HCT116 (cell line): ENCODE data around the gene ENTPD5. TPM values are rescaled to one million over a fixed set of nuclear protein-coding genes. Genes with fewer than 3 reads are reported as not detected.

ENCODE experiments used
- ATAC-seq: fragments of 200-7000 bp; cut with Tn5 transposase; 2 replicates; pipeline ENCODE4 v1.9.1; 2020; ENCODE audit warnings: mild to moderate bottlenecking, moderate library complexity
- BruUV-seq: library from RNA; stranded (reverse); fragments of 400-500 nt; replicated peaks from 2 replicates; lab custom pipeline; 2021; lab: Mats Ljungman, UMichigan
- CTCF ChIA-PET: fragments of 300-600 bp; sonication (Branson Sonifier 250); formaldehyde crosslinking; loops from one replicate; lab custom pipeline; 2021; ENCODE audit warnings: antibody characterized with exemption; lab: Charles Lee
- POLR2A ChIA-PET: fragments of 300-600, 350-600 bp; sonication (Branson Sonifier 250); formaldehyde crosslinking; loops from one replicate; lab custom pipeline; 2021; ENCODE audit warnings: antibody characterized with exemption; lab: Charles Lee
- RAD21 ChIA-PET, 2 experiments: fragments of 300-600 bp; sonication (Branson Sonifier 250); formaldehyde crosslinking; loops; one replicate each; lab custom pipeline; 2023; ENCODE audit warnings: low total read pairs in 2 of 2; ENCODE audit not compliant: uncharacterized antibody in 2 of 2, unreplicated experiment in 2 of 2, low non-redundant PET in 1 of 2; lab: Charles Lee
- DNase-seq: peaks from one replicate; pipeline ENCODE4 v3.0.0-alpha.2; 2010; ENCODE audit warnings: low read depth, low spot score
- H2AFZ ChIP-seq: fragments of 200-600 bp; shearing (Covaris generic), sonication (generic); 2 replicates; pipeline ENCODE4 v1.6.1; 2017; ENCODE audit warnings: low read depth, mixed run types, mixed read lengths, antibody characterized with exemption, low read length; ENCODE audit not compliant: poor library complexity, severe bottlenecking
- H3K27ac ChIP-seq: 2 replicates; pipeline ENCODE4 v1.5.1; 2012; ENCODE audit warnings: low read depth, low read length
- H3K27me3 ChIP-seq: fragments of 200-600 bp; sonication (generic); 2 replicates; pipeline ENCODE4 v1.6.1; 2016; ENCODE audit warnings: mixed run types, low read length, mixed read lengths; ENCODE audit not compliant: insufficient read depth
- H3K36me3 ChIP-seq, 2 experiments: fragments of 200-500 bp in 1 of 2; fragments of 200-600 bp in 1 of 2; sonication (Bioruptor generic) in 1 of 2; sonication (generic) in 1 of 2; 2 replicates each; pipeline versions ENCODE4 v1.5.1 to v1.6.1; 2014 to 2016; ENCODE audit warnings: low read length in 2 of 2, inconsistent platforms in 1 of 2, mixed read lengths in 1 of 2, mixed run types in 1 of 2; ENCODE audit not compliant: insufficient read depth in 2 of 2, control insufficient read depth in 1 of 2
- H3K4me1 ChIP-seq, 2 experiments: fragments of 200-600 bp in 1 of 2; sonication (generic) in 1 of 2; 2 replicates each; pipeline versions ENCODE4 v1.5.1 to v1.6.1; 2012 to 2017; ENCODE audit warnings: low read length in 2 of 2, inconsistent platforms in 1 of 2, mild to moderate bottlenecking in 1 of 2, mixed read lengths in 1 of 2, mixed run types in 1 of 2, moderate library complexity in 1 of 2; ENCODE audit not compliant: insufficient read depth in 2 of 2, control insufficient read depth in 1 of 2
- H3K4me2 ChIP-seq: fragments of 200-600 bp; sonication (generic); 2 replicates; pipeline ENCODE4 v1.6.1; 2017; ENCODE audit warnings: mixed run types, low read length, mixed read lengths
- H3K4me3 ChIP-seq, 2 experiments: fragments of 200-600 bp in 1 of 2; sonication (generic) in 1 of 2; replicated peaks in 1 of 2; 2 replicates each; pipeline ENCODE4 v1.5.1; 2011 to 2016; ENCODE audit warnings: low read length in 2 of 2, control low read depth in 1 of 2, low read depth in 1 of 2, mild to moderate bottlenecking in 1 of 2, mixed read lengths in 1 of 2, mixed run types in 1 of 2
- H3K79me2 ChIP-seq: fragments of 200-600 bp; sonication (generic); 2 replicates; pipeline ENCODE4 v1.6.1; 2017; ENCODE audit warnings: mild to moderate bottlenecking, mixed run types, low read length, moderate library complexity, mixed read lengths; ENCODE audit not compliant: insufficient read depth
- H3K9ac ChIP-seq: fragments of 200-600 bp; sonication (generic); 2 replicates; pipeline ENCODE4 v1.6.1; 2016; ENCODE audit warnings: low read length, mixed read lengths
- H3K9me2 ChIP-seq: fragments of 200-600 bp; sonication (generic), shearing (Covaris generic); 2 replicates; pipeline ENCODE4 v1.6.1; 2017; ENCODE audit warnings: mixed run types, mild to moderate bottlenecking, moderate library complexity; ENCODE audit not compliant: insufficient read depth
- H3K9me3 ChIP-seq, 2 experiments: fragments of 200-500 bp in 1 of 2; fragments of 200-600 bp in 1 of 2; sonication (Bioruptor generic) in 1 of 2; sonication (generic) in 1 of 2; 2 replicates each; pipeline ENCODE4 v1.6.1; 2014 to 2017; ENCODE audit warnings: low read length in 2 of 2, mixed read lengths in 2 of 2, inconsistent platforms in 1 of 2, low read depth in 1 of 2, mild to moderate bottlenecking in 1 of 2, mixed run types in 1 of 2, moderate library complexity in 1 of 2; ENCODE audit not compliant: control insufficient read depth in 1 of 2, insufficient read depth in 1 of 2
- H4K20me1 ChIP-seq: fragments of 200-600 bp; sonication (generic), shearing (Covaris generic); 2 replicates; pipeline ENCODE4 v1.6.1; 2017; ENCODE audit warnings: mixed run types, mild to moderate bottlenecking, moderate library complexity; ENCODE audit not compliant: insufficient read depth
- EGR1 ChIP-seq: IDR thresholded peaks from 2 replicates; pipeline ENCODE4 v1.6.1; 2012; ENCODE audit warnings: low read depth
- ELF1 ChIP-seq: IDR thresholded peaks from 2 replicates; pipeline ENCODE4 v1.6.1; 2012; ENCODE audit warnings: low read depth, borderline replicate concordance
- EZH2phosphoT487 ChIP-seq: fragments of 200-600 bp; IDR thresholded peaks from 2 replicates; pipeline ENCODE4 v1.6.1; 2018; ENCODE audit warnings: antibody characterized with exemption, borderline replicate concordance
- FOSL1 ChIP-seq: IDR thresholded peaks from 2 replicates; pipeline ENCODE4 v1.6.1; 2012; ENCODE audit warnings: low read depth
- JUND ChIP-seq: IDR thresholded peaks from 2 replicates; pipeline ENCODE4 v1.6.1; 2012
- MAX ChIP-seq: IDR thresholded peaks from 2 replicates; pipeline ENCODE4 v1.6.1; 2012
- POLR2A ChIP-seq: IDR thresholded peaks from 2 replicates; pipeline ENCODE4 v1.7.0; 2011; ENCODE audit warnings: borderline replicate concordance; ENCODE audit not compliant: insufficient read depth, insufficient read length; ENCODE audit errors: extremely low read depth
- POLR2AphosphoS5 ChIP-seq: IDR thresholded peaks from 2 replicates; pipeline ENCODE4 v1.6.1; 2011; ENCODE audit warnings: mild to moderate bottlenecking, low read depth, low read length, moderate library complexity
- RAD21 ChIP-seq: IDR thresholded peaks from 2 replicates; pipeline ENCODE4 v1.6.1; 2012; ENCODE audit warnings: low read depth, mild to moderate bottlenecking
- REST ChIP-seq: IDR thresholded peaks from 2 replicates; pipeline ENCODE4 v1.6.1; 2012; ENCODE audit warnings: low read depth
- SIN3A ChIP-seq: IDR thresholded peaks from 2 replicates; pipeline ENCODE4 v1.6.1; 2012; ENCODE audit warnings: low read depth
- SP1 ChIP-seq: IDR thresholded peaks from 2 replicates; pipeline ENCODE4 v1.6.1; 2012; ENCODE audit warnings: low read depth
- SRF ChIP-seq: IDR thresholded peaks from 2 replicates; pipeline ENCODE4 v1.6.1; 2012; ENCODE audit warnings: low read depth
- ZBTB33 ChIP-seq: IDR thresholded peaks from 2 replicates; pipeline ENCODE4 v1.6.1; 2011; ENCODE audit warnings: mild to moderate bottlenecking, low read length, moderate library complexity; ENCODE audit not compliant: insufficient replicate concordance; ENCODE audit errors: extremely low read depth
- ZFX ChIP-seq: fragments of 450-650 bp; IDR thresholded peaks from 2 replicates; pipeline ENCODE4 v1.6.1; 2017
- ZNF274 ChIP-seq: fragments of 200-500 bp; sonication (Bioruptor generic); IDR thresholded peaks from 2 replicates; pipeline ENCODE4 v1.6.1; 2014; ENCODE audit warnings: mild to moderate bottlenecking, low read depth, low read length, inconsistent platforms
- intact Hi-C: fragments of 100-400 bp; cut with micrococcal nuclease; formaldehyde crosslinking; loops from 2 replicates; pipeline ENCODE4 v1.10.0; 2022
- total RNA-seq: library from RNA; stranded (reverse); gene quantifications from one replicate; pipeline ENCODE4 v1.2.1, GENCODE V29; 2021; ENCODE audit not compliant: unreplicated experiment
- TF ChIP-seq, protein P1 (sequence below): IDR thresholded peaks from 2 replicates; pipeline ENCODE4 v1.6.1; 2012
- TF ChIP-seq, protein P2 (sequence below), 3 experiments: fragments of 200-600 bp in 1 of 3; sonication (generic) in 1 of 3; IDR thresholded peaks in 2 of 3; conservative IDR thresholded peaks in 1 of 3; 2 replicates each; pipeline ENCODE4 v1.5.1; 2012 to 2017; ENCODE audit warnings: low read depth in 2 of 3, low read length in 2 of 3, antibody characterized with exemption in 1 of 3, borderline replicate concordance in 1 of 3, control low read depth in 1 of 3, mild to moderate bottlenecking in 1 of 3, mixed read lengths in 1 of 3, mixed run types in 1 of 3, moderate library complexity in 1 of 3; ENCODE audit not compliant: insufficient read depth in 1 of 3

The ENTPD5 gene
- total RNA-seq, 1 experiment from 2014 or later: 14.4 TPM

DNA sequence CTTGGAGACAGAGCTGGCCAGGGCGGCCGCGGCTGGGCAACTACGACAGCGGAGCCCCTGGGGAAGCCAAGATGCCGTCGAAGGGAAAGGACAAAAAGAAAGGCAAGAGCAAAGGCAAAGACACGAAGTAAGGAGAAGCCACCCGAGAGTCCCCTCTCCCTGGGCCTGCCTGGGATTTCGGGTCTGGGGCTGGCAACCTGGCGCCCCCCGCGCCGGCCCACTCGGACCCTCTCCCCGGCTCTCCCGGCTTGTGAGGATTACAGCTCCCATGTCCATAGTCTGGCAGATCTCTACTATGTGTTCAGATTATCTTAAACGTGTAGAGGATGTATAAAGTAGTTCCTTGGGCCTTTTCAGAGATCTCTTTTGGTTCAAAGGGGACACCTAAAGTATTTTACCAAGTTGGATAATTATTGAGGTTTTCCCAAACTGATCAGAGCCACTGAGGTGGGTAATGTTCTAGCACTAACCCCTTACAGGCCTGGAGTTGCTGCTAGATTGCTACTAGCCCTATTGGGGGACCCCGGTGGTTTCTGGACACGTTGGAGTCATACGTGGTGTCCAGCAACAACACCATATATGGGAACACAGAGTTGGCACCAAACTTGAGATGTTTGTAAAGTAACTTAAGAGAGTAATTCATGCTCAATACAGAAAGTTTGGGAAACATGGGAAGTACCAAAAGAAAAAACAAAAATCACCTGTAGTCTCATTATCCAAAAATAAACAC is 485 bp upstream of the ENTPD5 start:
- peak overlapping the region; percentile 96 for H3K9ac ChIP-seq
- peaks cover 13 to 31% of the 10 kb centered on the region in 2 experiments for H3K4me1 ChIP-seq
- H3K36me3 ChIP-seq: no peaks in the 10 kb centered on the region
- 0 out of 2 replicates have a peak, but pooled peaks cover 4% of the 10 kb centered on the region for H3K79me2 ChIP-seq
- DNase-seq (no peak), ATAC-seq (peak; percentile 8)
- CTCF ChIA-PET: no interaction called here
- peak overlapping the region; percentile 79 for H3K4me2 ChIP-seq
- intact Hi-C loops: loop anchor here (5.0 kb wide), 1 partner anchor 67 kb away; the partner anchor contains the start of genes COQ6 and FAM161B
- H3K9me3 ChIP-seq: no peaks in the 10 kb centered on the region
- POLR2A ChIA-PET: no interaction called here
- TF ChIP-seq MAX (no peak), EZH2phosphoT487 (no peak), JUND (no peak), ELF1 (no peak), EGR1 (no peak), REST (no peak), ZFX (no peak), POLR2AphosphoS5 (no peak), SP1 (0 out of 2 replicates have a peak, but pooled peaks have one; percentile 19), SIN3A (no peak; the same call in 1 of the 2 replicates), SRF (peak; percentile 82), RAD21 (no peak), ZBTB33 (no peak), POLR2A (no peak), ZNF274 (no peak), FOSL1 (no peak)
- TF ChIP-seq, protein P1, sequence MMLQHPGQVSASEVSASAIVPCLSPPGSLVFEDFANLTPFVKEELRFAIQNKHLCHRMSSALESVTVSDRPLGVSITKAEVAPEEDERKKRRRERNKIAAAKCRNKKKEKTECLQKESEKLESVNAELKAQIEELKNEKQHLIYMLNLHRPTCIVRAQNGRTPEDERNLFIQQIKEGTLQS: no peak
- TF ChIP-seq, protein P2, sequence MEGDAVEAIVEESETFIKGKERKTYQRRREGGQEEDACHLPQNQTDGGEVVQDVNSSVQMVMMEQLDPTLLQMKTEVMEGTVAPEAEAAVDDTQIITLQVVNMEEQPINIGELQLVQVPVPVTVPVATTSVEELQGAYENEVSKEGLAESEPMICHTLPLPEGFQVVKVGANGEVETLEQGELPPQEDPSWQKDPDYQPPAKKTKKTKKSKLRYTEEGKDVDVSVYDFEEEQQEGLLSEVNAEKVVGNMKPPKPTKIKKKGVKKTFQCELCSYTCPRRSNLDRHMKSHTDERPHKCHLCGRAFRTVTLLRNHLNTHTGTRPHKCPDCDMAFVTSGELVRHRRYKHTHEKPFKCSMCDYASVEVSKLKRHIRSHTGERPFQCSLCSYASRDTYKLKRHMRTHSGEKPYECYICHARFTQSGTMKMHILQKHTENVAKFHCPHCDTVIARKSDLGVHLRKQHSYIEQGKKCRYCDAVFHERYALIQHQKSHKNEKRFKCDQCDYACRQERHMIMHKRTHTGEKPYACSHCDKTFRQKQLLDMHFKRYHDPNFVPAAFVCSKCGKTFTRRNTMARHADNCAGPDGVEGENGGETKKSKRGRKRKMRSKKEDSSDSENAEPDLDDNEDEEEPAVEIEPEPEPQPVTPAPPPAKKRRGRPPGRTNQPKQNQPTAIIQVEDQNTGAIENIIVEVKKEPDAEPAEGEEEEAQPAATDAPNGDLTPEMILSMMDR (IDR thresholded peaks at IDR 0.05 in 2 of 3, conservative IDR thresholded peaks at IDR 0.05 in 1 of 3; ENCODE audit: borderline replicate concordance in 1 of 3, insufficient read depth in 1 of 3, low read depth in 2 of 3, low read length in 2 of 3): no peak
- H2AFZ ChIP-seq: no peak overlapping the region
- BruUV-seq: TSS peak; percentile 61
- H3K4me3 ChIP-seq: peak overlapping the region; percentile 78 to 87
- H3K27ac ChIP-seq: peak overlapping the region; percentile 51
- RAD21 ChIA-PET: no interaction called here
- no peaks in the 10 kb centered on the region for H3K27me3 ChIP-seq
- no peaks in the 10 kb centered on the region for H4K20me1 ChIP-seq
- no peaks in the 10 kb centered on the region for H3K9me2 ChIP-seq
